ENCODE results near the gene CYTH2. TPM values are rescaled to one million over a fixed set of nuclear protein-coding genes. Genes with fewer than 3 reads are reported as not detected.
A peak's percentile ranks its signal among the peaks of the same experiment; 100 is the strongest.

Gene CYTH2
- total RNA-seq, 2 donors from 2014 or later, result 50.6 to 79.4 TPM

GRCh38 chr19:48500830-48501493 is 31.8 kb downstream of the CYTH2 start:
- no peak for TF ChIP-seq CTCF (IDR thresholded peaks at IDR 0.05)
- Histone ChIP-seq H3K27ac (no peak overlapping the region), H3K4me3 (no peak overlapping the region), H3K36me3 (no peaks in the 10 kb centered on the region), H3K27me3 (replicated peaks; ENCODE audit: insufficient read depth) (no peaks in the 10 kb centered on the region), H3K9me3 (no peaks in the 10 kb centered on the region), H3K4me1 (ENCODE audit: control insufficient read depth in 1 of 2, low read depth in 2 of 2) (no peaks in the 10 kb centered on the region)
- ATAC-seq (ENCODE audit: insufficient number of reproducible peaks, low FRiP score, low read depth) (no peak), DNase-seq (ENCODE audit: low spot score) (no peak)

GRCh38 chr19:48501494-48502349 is 32.6 kb downstream of the CYTH2 start:
- TF ChIP-seq CTCF (IDR thresholded peaks at IDR 0.05), result no peak
- DNase-seq (ENCODE audit: low spot score) (no peak), ATAC-seq (ENCODE audit: insufficient number of reproducible peaks, low FRiP score, low read depth) (no peak)
- H3K9me3 ChIP-seq, result no peaks in the 10 kb centered on the region
- peak overlapping the region; percentile 21 for H3K4me3 ChIP-seq
- H3K36me3 ChIP-seq, result no peaks in the 10 kb centered on the region
- H3K27ac ChIP-seq, result no peak overlapping the region
- no peaks in the 10 kb centered on the region for H3K4me1 ChIP-seq (ENCODE audit: control insufficient read depth in 1 of 2, low read depth in 2 of 2)
- H3K27me3 ChIP-seq (replicated peaks; ENCODE audit: insufficient read depth), result no peaks in the 10 kb centered on the region

- H3K4me3 ChIP-seq, result peak overlapping the region; percentile 21
- H3K36me3 ChIP-seq, result no peaks in the 10 kb centered on the region
- H3K9me3 ChIP-seq, result no peaks in the 10 kb centered on the region
- H3K4me1 ChIP-seq (ENCODE audit: control insufficient read depth in 1 of 2, low read depth in 2 of 2), result no peaks in the 10 kb centered on the region
- H3K27ac ChIP-seq, result no peak overlapping the region
- DNase-seq (ENCODE audit: low spot score) (no peak), ATAC-seq (ENCODE audit: insufficient number of reproducible peaks, low FRiP score, low read depth) (no peak)
- no peaks in the 10 kb centered on the region for H3K27me3 ChIP-seq (replicated peaks; ENCODE audit: insufficient read depth)
- no peak for TF ChIP-seq CTCF (IDR thresholded peaks at IDR 0.05)
Observed at GRCh38 chr19:48502350-48503018, 33.3 kb downstream of the CYTH2 start.

GRCh38 chr19:48506138-48506733 is 37.1 kb downstream of the CYTH2 start:
- TF ChIP-seq CTCF (IDR thresholded peaks at IDR 0.05), result peak; percentile 46
- ATAC-seq (ENCODE audit: insufficient number of reproducible peaks, low FRiP score, low read depth), result no peak

More at GRCh38 chr19:48506138-48506733, 37.1 kb downstream of the CYTH2 start:
- Histone ChIP-seq H3K9me3 (no peaks in the 10 kb centered on the region), H3K4me1 (ENCODE audit: control insufficient read depth in 1 of 2, low read depth in 2 of 2) (no peaks in the 10 kb centered on the region), H3K4me3 (no peak overlapping the region), H3K27me3 (replicated peaks; ENCODE audit: insufficient read depth) (no peaks in the 10 kb centered on the region), H3K27ac (no peak overlapping the region), H3K36me3 (no peaks in the 10 kb centered on the region)
- no peak for DNase-seq (ENCODE audit: low spot score)

All from thoracic aorta (tissue), 2 donors.